Suprapubic skin (tissue), 4 donors: Measurements from ENCODE around the gene CKAP2.

Source experiments
- CTCF ChIP-seq, 2 donors: fragments of 200-600 bp in 1 of 2; fragments of 450-650 bp in 1 of 2; sonication (generic) in 1 of 2; IDR thresholded peaks; one replicate each; pipeline ENCODE4 v1.5.1; 2016 to 2019; ENCODE audit warnings: antibody characterized with exemption in 2 of 2, mild to moderate bottlenecking in 1 of 2, moderate library complexity in 1 of 2
- EP300 ChIP-seq: sonication (generic); formaldehyde crosslinking; IDR thresholded peaks from one replicate; pipeline ENCODE4 v1.6.1; 2017; ENCODE audit warnings: antibody characterized with exemption
- POLR2A ChIP-seq, 2 donors: fragments of 450-650 bp; IDR thresholded peaks; one replicate each; pipeline ENCODE4 v1.6.1; 2017; ENCODE audit warnings: antibody characterized with exemption in 2 of 2, mild to moderate bottlenecking in 2 of 2, moderate library complexity in 2 of 2
- POLR2AphosphoS5 ChIP-seq, 3 donors: sonication (generic); formaldehyde crosslinking; IDR thresholded peaks; one replicate each; pipeline ENCODE4 v1.6.1; 2017; ENCODE audit warnings: antibody characterized with exemption in 3 of 3

GRCh38 chr13:52432456-52432855, 22.8 kb upstream of the CKAP2 start:
- TF ChIP-seq CTCF (IDR thresholded peaks at IDR 0.05), result no peak
- TF ChIP-seq POLR2A (IDR thresholded peaks at IDR 0.05), result no peak
- no peak for TF ChIP-seq POLR2AphosphoS5 (IDR thresholded peaks at IDR 0.05)
- TF ChIP-seq EP300, result no peak
